Heart left ventricle (tissue), 13 donors: ENCODE data around the gene ELOVL5.

Experiments used
- POLR2A ChIP-seq, 2 donors: fragments of 450-650 bp; IDR thresholded peaks; one replicate each; pipeline ENCODE4 v1.6.1; 2017; ENCODE audit warnings: antibody characterized with exemption in 2 of 2, mild to moderate bottlenecking in 2 of 2, moderate library complexity in 2 of 2
- TF ChIP-seq, protein P1 (sequence below), 12 donors: fragments of 200-600 bp; sonication (generic) in 4 of 12; IDR thresholded peaks; one replicate each; pipeline versions ENCODE4 v1.5.0 to v1.8.0; 2018 to 2022; ENCODE audit warnings: antibody characterized with exemption in 12 of 12, mild to moderate bottlenecking in 5 of 12
- donor health status: ischemic (EF 13 %, LVEDD 7.1; RV severe dilation, severe dysfunction).
- donor health status: DM: no; HTN: yes; CAD: no.
- donor health status: DM: no; HTN: no; CAD: no.
- donor health status: ischemic (EF 25% LVEDD 6.9; RV normal size, moderate dysfunction).
- donor health status: ischemic (EF 25% LVEDD 5.7; RV mildly dilated, moderate dysfunction).
- donor health status: ischemic (EF 35%, LVEDD 5.7; RV mildly dilated, moderate dysfunction).
- donor health status: nonischemic (EF 11% LVEDD 7.7; RV severe dilation, severe dysfunction).
- donor health status: DM: yes; HTN: yes; CAD: no.
- donor health status: PGD.
- donor health status: ischemic (EF 29% LVEDD 5.4; RV normal size, mild dysfunction).
- donor health status: nonischemic (EF 23%, LVEDD 6.1; RV moderate dilation, normal function).

DNA sequence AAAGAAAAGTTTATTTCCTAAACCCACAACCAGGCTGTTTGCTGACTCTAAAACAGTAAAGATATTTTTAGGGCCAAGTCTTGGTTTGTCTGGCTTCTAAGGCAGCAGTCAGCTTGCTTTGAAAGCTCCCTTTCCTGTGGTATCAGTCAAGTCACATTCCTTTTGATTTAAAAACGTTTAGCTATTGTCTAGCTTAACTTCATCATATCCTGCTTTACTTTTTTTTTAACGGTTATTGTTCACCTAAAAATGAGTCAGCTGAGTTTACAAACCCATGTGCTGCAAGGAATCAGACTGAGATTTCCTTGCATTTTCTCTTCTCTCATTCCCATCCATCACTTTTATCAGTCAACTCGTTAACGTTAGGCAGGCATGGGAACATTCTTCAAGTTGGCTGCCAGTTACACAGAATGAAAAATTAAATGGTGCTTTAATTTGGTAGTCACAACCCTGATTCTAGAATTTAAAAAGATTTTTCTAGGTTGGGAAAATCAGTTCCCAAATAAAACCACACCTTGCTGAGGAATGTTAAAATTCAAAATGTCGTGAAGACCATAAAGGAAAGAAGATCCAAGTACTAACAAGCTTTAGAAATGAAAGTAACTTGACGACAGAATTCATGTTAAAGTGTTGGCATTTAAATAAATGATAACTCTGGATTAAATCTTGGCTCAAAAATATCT, 45.9 kb downstream of the ELOVL5 start:
- TF ChIP-seq, protein P1, sequence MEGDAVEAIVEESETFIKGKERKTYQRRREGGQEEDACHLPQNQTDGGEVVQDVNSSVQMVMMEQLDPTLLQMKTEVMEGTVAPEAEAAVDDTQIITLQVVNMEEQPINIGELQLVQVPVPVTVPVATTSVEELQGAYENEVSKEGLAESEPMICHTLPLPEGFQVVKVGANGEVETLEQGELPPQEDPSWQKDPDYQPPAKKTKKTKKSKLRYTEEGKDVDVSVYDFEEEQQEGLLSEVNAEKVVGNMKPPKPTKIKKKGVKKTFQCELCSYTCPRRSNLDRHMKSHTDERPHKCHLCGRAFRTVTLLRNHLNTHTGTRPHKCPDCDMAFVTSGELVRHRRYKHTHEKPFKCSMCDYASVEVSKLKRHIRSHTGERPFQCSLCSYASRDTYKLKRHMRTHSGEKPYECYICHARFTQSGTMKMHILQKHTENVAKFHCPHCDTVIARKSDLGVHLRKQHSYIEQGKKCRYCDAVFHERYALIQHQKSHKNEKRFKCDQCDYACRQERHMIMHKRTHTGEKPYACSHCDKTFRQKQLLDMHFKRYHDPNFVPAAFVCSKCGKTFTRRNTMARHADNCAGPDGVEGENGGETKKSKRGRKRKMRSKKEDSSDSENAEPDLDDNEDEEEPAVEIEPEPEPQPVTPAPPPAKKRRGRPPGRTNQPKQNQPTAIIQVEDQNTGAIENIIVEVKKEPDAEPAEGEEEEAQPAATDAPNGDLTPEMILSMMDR (IDR thresholded peaks at IDR 0.05), result no peak
- no peak for TF ChIP-seq POLR2A (IDR thresholded peaks at IDR 0.05)
